HG02973 (cell line): ENCODE measurements around the gene RLIM.
A peak's percentile ranks its signal among the peaks of the same experiment; 100 is the strongest.

Experiments used
- ATAC-seq: cut with Tn5 transposase; IDR thresholded peaks from one replicate; pipeline ENCODE4 v1.9.1; 2021; ENCODE audit warnings: moderate library complexity; ENCODE audit not compliant: unreplicated experiment

The RLIM gene

GRCh38 chrX:74536152-74536831 is 78.1 kb downstream of the RLIM start:
- peak; percentile 46 for ATAC-seq

GRCh38 chrX:74535408-74536151 is 78.8 kb downstream of the RLIM start:
- peak; percentile 30 for ATAC-seq
